ENCODE results near the gene NDOR1. TPM values are rescaled to one million over a fixed set of nuclear protein-coding genes. Genes with fewer than 3 reads are reported as not detected.

The NDOR1 gene
- total and polyA plus RNA-seq, 2 donors (not counting 3 experiments of a cell fraction or from before 2014, with no cell fraction given) = 13.5 to 26.7 TPM

DNA sequence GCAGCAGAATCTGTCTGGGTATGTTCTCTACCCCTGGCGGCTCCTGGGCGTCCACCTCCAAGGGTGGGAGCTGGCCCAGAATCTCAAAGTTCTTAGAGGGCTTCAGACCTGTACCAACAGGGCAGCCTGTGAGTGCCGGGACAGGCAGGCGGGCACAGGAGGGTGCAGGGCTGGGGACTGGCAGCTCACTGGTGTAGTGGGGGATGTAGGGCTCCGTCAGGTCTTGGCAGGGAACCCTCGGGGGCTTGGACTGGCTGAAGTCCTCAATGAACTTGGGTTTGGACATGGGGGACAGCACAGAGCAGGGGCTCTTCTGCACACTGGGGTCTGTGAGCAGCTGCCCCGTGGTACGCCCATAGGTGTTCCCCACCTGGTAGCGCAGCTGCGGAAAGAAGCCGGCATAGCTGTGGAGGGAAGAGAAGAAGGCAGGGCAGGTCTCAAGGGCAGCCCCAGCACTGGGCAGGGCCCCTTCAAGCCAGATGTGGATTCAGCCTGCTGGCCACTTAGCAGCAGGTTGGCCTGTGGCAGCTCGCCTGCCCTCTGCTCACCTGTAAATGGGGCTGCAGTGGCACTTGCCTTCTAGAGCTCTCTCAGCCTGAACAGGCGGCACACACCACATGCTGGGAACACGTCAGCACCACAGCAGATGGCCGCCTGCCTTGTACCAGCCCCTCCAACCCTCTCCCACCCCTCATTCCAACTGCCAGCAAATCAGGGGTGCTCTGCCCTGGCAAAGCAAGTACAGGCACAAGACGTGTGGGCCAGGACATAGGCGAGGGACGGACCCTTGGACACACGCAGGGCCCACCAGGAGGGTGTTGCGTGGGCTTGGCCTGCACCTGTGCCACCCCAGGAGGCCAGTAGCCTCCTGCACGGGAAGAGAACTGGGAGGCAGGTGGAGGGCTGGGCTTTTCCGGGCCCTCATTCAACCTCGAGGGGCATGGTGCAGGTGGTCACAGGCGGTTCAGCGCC is 40.2 kb downstream of the NDOR1 start:
- no peak overlapping the region for H3K4me2 ChIP-seq (ENCODE audit: insufficient read depth, low read length)
- FAIRE-seq (no peak), DNase-seq (ENCODE audit: low read depth, low spot score) (no peak)
- no peak overlapping the region for H3K27ac ChIP-seq (ENCODE audit: insufficient read depth, low read depth, low read length)
- no TSS peak for BruUV-seq (replicated peaks)
- no peak overlapping the region for H3K9ac ChIP-seq (replicated peaks; ENCODE audit: extremely low read depth, insufficient read depth, low read length)
- H2AFZ ChIP-seq (ENCODE audit: low read depth, low read length) = no peak overlapping the region
- H3K9me1 ChIP-seq (replicated peaks; ENCODE audit: control insufficient read depth, extremely low read depth, insufficient read depth, low read length) = no peaks in the 10 kb centered on the region
- no peak overlapping the region for H3K4me3 ChIP-seq (replicated peaks in 1 of 3; ENCODE audit: insufficient read depth in 1 of 3, low read depth in 1 of 3, low read length in 3 of 3)
- intact Hi-C loops (cut with micrococcal nuclease) = no loop called here
- H3K9me3 ChIP-seq (replicated peaks; ENCODE audit: control insufficient read depth, insufficient read depth, low read length) = no peaks in the 10 kb centered on the region
- H3K4me1 ChIP-seq (ENCODE audit: control insufficient read depth, extremely low read depth, insufficient read depth, low read length) = peaks cover 13% of the 10 kb centered on the region
- peaks cover 6 to 16% of the 10 kb centered on the region in 2 experiments for H3K36me3 ChIP-seq (ENCODE audit: control insufficient read depth in 2 of 2, extremely low read depth in 1 of 2, insufficient read depth in 2 of 2, low read length in 2 of 2)
- TF ChIP-seq GATA2 (IDR thresholded peaks at IDR 0.05; ENCODE audit: insufficient read depth, insufficient read length, low read depth, low read length) = no peak
- no peak for TF ChIP-seq POLR2AphosphoS5 (IDR thresholded peaks at IDR 0.05; ENCODE audit: insufficient read depth, low read depth, low read length)
- TF ChIP-seq EZH2 (IDR thresholded peaks at IDR 0.05; ENCODE audit: borderline replicate concordance, low read depth, low read length, severe bottlenecking) = no peak
- no peak for TF ChIP-seq MAX (IDR thresholded peaks at IDR 0.05; ENCODE audit: insufficient read depth, insufficient read length)
- TF ChIP-seq POLR2A (IDR thresholded peaks at IDR 0.05; ENCODE audit: low read depth, low read length) = no peak
- no peak for TF ChIP-seq FOS (IDR thresholded peaks at IDR 0.05; ENCODE audit: borderline replicate concordance, insufficient read depth, low read length)
- TF ChIP-seq MYC (IDR thresholded peaks at IDR 0.05; ENCODE audit: low read depth, low read length) = no peak
- TF ChIP-seq, protein P1, sequence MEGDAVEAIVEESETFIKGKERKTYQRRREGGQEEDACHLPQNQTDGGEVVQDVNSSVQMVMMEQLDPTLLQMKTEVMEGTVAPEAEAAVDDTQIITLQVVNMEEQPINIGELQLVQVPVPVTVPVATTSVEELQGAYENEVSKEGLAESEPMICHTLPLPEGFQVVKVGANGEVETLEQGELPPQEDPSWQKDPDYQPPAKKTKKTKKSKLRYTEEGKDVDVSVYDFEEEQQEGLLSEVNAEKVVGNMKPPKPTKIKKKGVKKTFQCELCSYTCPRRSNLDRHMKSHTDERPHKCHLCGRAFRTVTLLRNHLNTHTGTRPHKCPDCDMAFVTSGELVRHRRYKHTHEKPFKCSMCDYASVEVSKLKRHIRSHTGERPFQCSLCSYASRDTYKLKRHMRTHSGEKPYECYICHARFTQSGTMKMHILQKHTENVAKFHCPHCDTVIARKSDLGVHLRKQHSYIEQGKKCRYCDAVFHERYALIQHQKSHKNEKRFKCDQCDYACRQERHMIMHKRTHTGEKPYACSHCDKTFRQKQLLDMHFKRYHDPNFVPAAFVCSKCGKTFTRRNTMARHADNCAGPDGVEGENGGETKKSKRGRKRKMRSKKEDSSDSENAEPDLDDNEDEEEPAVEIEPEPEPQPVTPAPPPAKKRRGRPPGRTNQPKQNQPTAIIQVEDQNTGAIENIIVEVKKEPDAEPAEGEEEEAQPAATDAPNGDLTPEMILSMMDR (IDR thresholded peaks at IDR 0.05; ENCODE audit: extremely low read depth in 1 of 2, insufficient read depth in 1 of 2, low read depth in 1 of 2, low read length in 2 of 2) = no peak
- no peak for TF ChIP-seq JUN (IDR thresholded peaks at IDR 0.05; ENCODE audit: borderline replicate concordance, insufficient read depth, insufficient read length, low read depth)
- peaks cover 21% of the 10 kb centered on the region for H3K79me2 ChIP-seq (ENCODE audit: control insufficient read depth, insufficient read depth, low read length)
- dilution Hi-C loops (cut with MboI; ENCODE audit: extremely low pct_ligation_motif_present, low sequenced_read_pairs) = no loop called here
- no peaks in the 10 kb centered on the region for H3K27me3 ChIP-seq (ENCODE audit: control insufficient read depth in 2 of 2, insufficient read depth in 2 of 2, low read length in 2 of 2)
- POLR2A ChIA-PET = interaction anchor here (0.9 to 1.0 kb wide), 2 partner anchors 19 to 31 kb away, joined by 3 to 4 read pairs; no protein-coding TSS in a partner anchor
- no peaks in the 10 kb centered on the region for H4K20me1 ChIP-seq (replicated peaks; ENCODE audit: control insufficient read depth, extremely low read depth, insufficient read depth, low read length)
- CTCF ChIA-PET = interaction anchor here (1.3 to 2.7 kb wide), 3 partner anchors 8 to 13 kb away, joined by 3 to 15 read pairs (median 13); partner anchors contain the start of gene NELFB

Measured in endothelial cell of umbilical vein (primary cell).